ENCODE measurements around the gene CALCOCO1. TPM values are rescaled to one million over a fixed set of nuclear protein-coding genes. Genes with fewer than 3 reads are reported as not detected.

Gene CALCOCO1
- total and polyA plus RNA-seq, 8 donors: 74.8 to 186 (median 134) TPM

DNA sequence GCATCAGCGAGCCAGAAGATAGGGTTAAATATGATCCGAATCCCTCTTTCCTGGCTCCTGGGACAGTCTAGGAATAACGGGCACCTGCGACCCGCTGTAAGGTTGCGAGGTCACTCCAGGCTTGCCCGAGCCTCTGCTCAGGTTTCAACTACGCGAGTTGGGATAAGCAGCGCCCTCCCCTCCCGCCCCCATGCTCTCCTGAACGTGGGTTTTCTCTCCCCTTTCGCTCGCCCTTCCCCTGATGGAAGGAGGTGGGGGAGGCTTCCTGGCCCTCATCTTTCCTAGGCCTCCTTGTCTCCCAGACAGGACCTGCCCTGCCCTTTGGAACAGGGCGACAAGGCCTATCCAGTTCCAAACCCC, 50.6 kb downstream of the CALCOCO1 start:
- Histone ChIP-seq H3K27me3 (peaks cover 0 to 19% of the 10 kb centered on the region in 2 donors), H3K4me1 (peaks cover 14 to 40% of the 10 kb centered on the region in 2 donors), H3K27ac (peak overlapping the region; percentile 89 to 93), H3K9me3 (no peaks in the 10 kb centered on the region), H3K36me3 (peaks cover 0 to 22% of the 10 kb centered on the region in 2 donors), H3K4me3 (peak overlapping the region; percentile 21 to 74)
- TF ChIP-seq, protein P1, sequence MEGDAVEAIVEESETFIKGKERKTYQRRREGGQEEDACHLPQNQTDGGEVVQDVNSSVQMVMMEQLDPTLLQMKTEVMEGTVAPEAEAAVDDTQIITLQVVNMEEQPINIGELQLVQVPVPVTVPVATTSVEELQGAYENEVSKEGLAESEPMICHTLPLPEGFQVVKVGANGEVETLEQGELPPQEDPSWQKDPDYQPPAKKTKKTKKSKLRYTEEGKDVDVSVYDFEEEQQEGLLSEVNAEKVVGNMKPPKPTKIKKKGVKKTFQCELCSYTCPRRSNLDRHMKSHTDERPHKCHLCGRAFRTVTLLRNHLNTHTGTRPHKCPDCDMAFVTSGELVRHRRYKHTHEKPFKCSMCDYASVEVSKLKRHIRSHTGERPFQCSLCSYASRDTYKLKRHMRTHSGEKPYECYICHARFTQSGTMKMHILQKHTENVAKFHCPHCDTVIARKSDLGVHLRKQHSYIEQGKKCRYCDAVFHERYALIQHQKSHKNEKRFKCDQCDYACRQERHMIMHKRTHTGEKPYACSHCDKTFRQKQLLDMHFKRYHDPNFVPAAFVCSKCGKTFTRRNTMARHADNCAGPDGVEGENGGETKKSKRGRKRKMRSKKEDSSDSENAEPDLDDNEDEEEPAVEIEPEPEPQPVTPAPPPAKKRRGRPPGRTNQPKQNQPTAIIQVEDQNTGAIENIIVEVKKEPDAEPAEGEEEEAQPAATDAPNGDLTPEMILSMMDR (IDR thresholded peaks at IDR 0.05): no peak
- intact Hi-C loops (cut with DNase I): loop anchor here in 1 of 2 donors (5.0 kb wide), 1 partner anchor 134 kb away; no protein-coding TSS in a partner anchor
- DNase-seq (peak in 3 of 4 donors; percentile 57 to 65 (median 60)), ATAC-seq (peak; percentile 43)

DNA sequence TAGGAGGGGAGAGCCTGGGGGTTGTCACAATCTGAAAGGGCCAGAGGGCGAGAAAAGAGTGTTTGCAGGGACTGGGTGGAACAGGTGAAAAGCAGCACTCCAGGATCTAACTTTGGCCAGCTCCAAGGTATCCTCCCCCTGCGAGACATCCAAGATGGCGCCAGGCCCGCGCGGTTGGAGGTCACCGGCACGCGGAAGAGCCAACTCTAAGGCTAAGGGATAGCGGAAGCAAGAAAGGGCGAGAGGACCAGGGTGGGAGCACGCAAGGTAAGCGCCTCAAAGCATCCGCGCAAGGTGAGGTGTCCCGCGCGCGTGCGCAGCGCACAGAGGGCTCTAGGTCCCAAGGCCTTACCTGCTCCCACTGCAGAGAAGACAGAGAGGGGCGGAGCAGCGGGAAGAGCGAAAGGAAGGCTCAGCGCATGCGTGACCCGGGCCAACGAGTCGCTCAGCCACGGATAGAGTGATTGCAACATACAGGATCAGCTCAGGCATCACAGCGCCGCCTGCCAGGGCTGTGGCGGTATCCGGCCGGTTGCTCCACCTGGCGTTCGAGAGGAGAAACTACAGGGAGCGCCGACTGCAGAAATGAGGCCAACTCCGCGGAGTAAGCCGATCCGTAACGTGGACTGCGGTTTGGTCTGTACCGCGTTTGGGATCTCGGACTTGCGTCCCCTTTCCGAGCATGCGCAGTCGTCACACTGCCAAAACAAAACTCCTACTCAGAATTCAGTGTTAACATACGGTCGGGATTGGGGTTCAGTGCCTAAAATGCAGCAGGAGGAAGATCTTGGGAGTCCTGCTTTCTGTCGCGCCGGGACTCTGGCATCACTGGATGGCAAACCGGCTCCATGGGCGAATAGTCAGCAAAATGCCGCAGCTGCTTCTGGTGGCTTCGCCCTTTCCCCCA, 51.3 kb downstream of the CALCOCO1 start, which contains the start of gene ATP5MC2:
TSS of gene ATP5MC2 (minus strand) at position 383 of the 907 bp plus-strand sequence. CDS start 3,469 bp downstream, outside the sequence.
- ATAC-seq (peak; percentile 96), DNase-seq (peak; percentile 98 to 99 (median 98))
- peak within 1 kb of the TSS; percentile 61 to 74 for H3K4me3 ChIP-seq
- TF ChIP-seq, protein P1 (IDR thresholded peaks at IDR 0.05): peak; percentile 97 to 99
- peaks cover 14 to 40% of the 10 kb centered on the region in 2 donors for H3K4me1 ChIP-seq
- H3K27ac ChIP-seq: peak within 1 kb of the TSS; percentile 89 to 93
- peaks cover 0 to 19% of the 10 kb centered on the region in 2 donors for H3K27me3 ChIP-seq
- intact Hi-C loops (cut with DNase I): loop anchor here in 1 of 2 donors (5.0 kb wide), 1 partner anchor 134 kb away; no protein-coding TSS in a partner anchor
- H3K9me3 ChIP-seq: no peaks in the 10 kb centered on the region
- peaks cover 0 to 29% of the 10 kb centered on the region in 2 donors for H3K36me3 ChIP-seq

DNA sequence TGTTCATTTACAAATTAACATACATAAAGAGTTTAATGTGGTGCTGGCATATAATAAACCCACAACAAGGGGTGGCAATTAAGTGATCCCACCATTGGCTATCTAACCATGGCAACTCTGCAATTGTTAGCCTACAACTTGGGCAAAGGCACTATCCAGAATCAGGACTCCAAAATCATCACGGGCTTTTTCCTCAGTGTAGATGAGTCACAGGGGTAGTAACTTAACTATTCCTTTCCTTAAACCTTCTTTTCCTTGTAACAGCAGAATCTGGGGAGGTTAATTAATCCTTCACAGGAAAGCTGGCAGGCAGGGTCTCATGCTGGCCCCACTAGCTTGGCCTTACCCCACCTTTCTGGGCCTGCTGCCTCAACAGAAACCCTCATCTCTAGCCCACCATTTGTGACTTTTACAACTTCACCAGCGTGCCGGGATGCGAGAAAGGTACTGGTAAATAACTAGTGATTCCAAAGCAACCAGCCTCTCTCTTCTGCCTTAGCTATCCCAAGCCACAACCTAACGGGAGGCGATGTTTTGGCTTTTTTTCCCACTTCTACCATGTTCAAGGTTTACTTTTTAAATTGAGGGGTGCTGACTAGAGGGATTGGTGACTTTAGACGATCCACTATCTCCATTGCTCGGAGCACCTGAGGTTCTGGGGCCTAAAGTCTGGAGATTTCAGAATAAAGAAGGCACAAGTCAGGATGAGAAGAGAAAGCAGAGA, 52.1 kb downstream of the CALCOCO1 start:
- H3K9me3 ChIP-seq: no peaks in the 10 kb centered on the region
- DNase-seq (no peak), ATAC-seq (no peak)
- TF ChIP-seq, protein P1 (IDR thresholded peaks at IDR 0.05): no peak
- peaks cover 14 to 40% of the 10 kb centered on the region in 2 donors for H3K4me1 ChIP-seq
- peak overlapping the region; percentile 89 to 93 for H3K27ac ChIP-seq
- intact Hi-C loops (cut with DNase I): loop anchor here in 1 of 2 donors (5.0 kb wide), 1 partner anchor 133 kb away; no protein-coding TSS in a partner anchor
- H3K27me3 ChIP-seq: peaks cover 0 to 19% of the 10 kb centered on the region in 2 donors
- H3K36me3 ChIP-seq: peaks cover 0 to 37% of the 10 kb centered on the region in 2 donors
- H3K4me3 ChIP-seq: peak overlapping the region; percentile 61 to 74

DNA sequence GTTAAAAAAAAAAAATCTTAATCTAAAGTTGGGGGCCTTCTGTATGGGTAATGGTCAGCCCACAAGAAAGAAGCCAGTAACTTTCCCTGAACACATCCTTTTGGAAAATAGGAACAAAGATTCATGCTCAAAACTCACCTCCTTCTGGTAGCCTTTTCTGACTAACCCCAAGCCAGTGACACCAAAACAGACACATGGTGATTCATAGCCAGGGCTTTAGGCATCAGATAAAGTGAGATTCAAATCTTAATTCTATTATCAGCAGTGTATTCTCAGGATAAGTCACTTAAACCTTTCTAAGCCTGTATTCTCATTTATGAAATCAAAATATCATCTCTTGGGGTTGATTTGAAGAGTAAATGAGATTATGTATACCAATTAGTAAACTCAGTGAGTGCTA, 56.3 kb downstream of the CALCOCO1 start:
- TF ChIP-seq, protein P1 (IDR thresholded peaks at IDR 0.05): no peak
- H3K9me3 ChIP-seq: no peaks in the 10 kb centered on the region
- peaks cover 0 to 79% of the 10 kb centered on the region in 2 donors for H3K36me3 ChIP-seq
- H3K27me3 ChIP-seq: no peaks in the 10 kb centered on the region
- no peak for ATAC-seq
- H3K4me3 ChIP-seq: no peak overlapping the region
- intact Hi-C loops (cut with DNase I): no loop called here
- no peak overlapping the region for H3K27ac ChIP-seq
- H3K4me1 ChIP-seq: peaks cover 9 to 26% of the 10 kb centered on the region in 2 donors
- no peak for DNase-seq

All from left lung (tissue), 10 donors.